ENCODE data around the gene CPVL.

The CPVL gene

GRCh38 chr7:28988091-28988490 is 158.2 kb downstream of the CPVL start:
- no peaks in the 10 kb centered on the region for H3K36me3 ChIP-seq (ENCODE audit: control insufficient read depth, low read length)
- TF ChIP-seq CTCF (IDR thresholded peaks at IDR 0.05; ENCODE audit: low read depth, low read length, poor library complexity, severe bottlenecking) (no peak), EZH2phosphoT487 (IDR thresholded peaks at IDR 0.05; ENCODE audit: borderline replicate concordance, low read length) (no peak)
- H3K4me2 ChIP-seq (ENCODE audit: low read length): no peak overlapping the region
- no peak overlapping the region for H3K27ac ChIP-seq (ENCODE audit: low read depth, low read length)
- H4K20me1 ChIP-seq (ENCODE audit: control insufficient read depth, insufficient read depth, low read depth, low read length): no peaks in the 10 kb centered on the region
- H3K79me2 ChIP-seq (ENCODE audit: control insufficient read depth, low read length): no peaks in the 10 kb centered on the region
- no peaks in the 10 kb centered on the region for H3K4me1 ChIP-seq (ENCODE audit: control insufficient read depth, low read length)
- H3K9me3 ChIP-seq (ENCODE audit: control insufficient read depth, insufficient read depth, low read length): no peaks in the 10 kb centered on the region
- H3F3A ChIP-seq (ENCODE audit: control insufficient read depth, insufficient read depth): no peaks in the 10 kb centered on the region
- H3K9me2 ChIP-seq (replicated peaks; ENCODE audit: control insufficient read depth, low read length): no peaks in the 10 kb centered on the region
- no peak overlapping the region for H3K4me3 ChIP-seq (ENCODE audit: low read length)
- no peaks in the 10 kb centered on the region for H3K27me3 ChIP-seq (ENCODE audit: control insufficient read depth, low read length)

GRCh38 chr7:28986765-28987110 is 159.6 kb downstream of the CPVL start:
- H4K20me1 ChIP-seq (ENCODE audit: control insufficient read depth, insufficient read depth, low read depth, low read length): no peaks in the 10 kb centered on the region
- no peaks in the 10 kb centered on the region for H3K4me1 ChIP-seq (ENCODE audit: control insufficient read depth, low read length)
- H3K27me3 ChIP-seq (ENCODE audit: control insufficient read depth, low read length): no peaks in the 10 kb centered on the region

GRCh38 chr7:28986028-28986764 is 160.1 kb downstream of the CPVL start:
- no peaks in the 10 kb centered on the region for H3K4me1 ChIP-seq (ENCODE audit: control insufficient read depth, low read length)
- no peak overlapping the region for H3K27ac ChIP-seq (ENCODE audit: low read depth, low read length)
- H3K4me3 ChIP-seq (ENCODE audit: low read length): no peak overlapping the region
- TF ChIP-seq EZH2phosphoT487 (IDR thresholded peaks at IDR 0.05; ENCODE audit: borderline replicate concordance, low read length) (no peak), CTCF (IDR thresholded peaks at IDR 0.05; ENCODE audit: low read depth, low read length, poor library complexity, severe bottlenecking) (no peak)
- H3F3A ChIP-seq (ENCODE audit: control insufficient read depth, insufficient read depth): no peaks in the 10 kb centered on the region
- no peaks in the 10 kb centered on the region for H3K79me2 ChIP-seq (ENCODE audit: control insufficient read depth, low read length)
- H3K27me3 ChIP-seq (ENCODE audit: control insufficient read depth, low read length): no peaks in the 10 kb centered on the region
- H3K36me3 ChIP-seq (ENCODE audit: control insufficient read depth, low read length): no peaks in the 10 kb centered on the region
- H4K20me1 ChIP-seq (ENCODE audit: control insufficient read depth, insufficient read depth, low read depth, low read length): no peaks in the 10 kb centered on the region
- no peaks in the 10 kb centered on the region for H3K9me2 ChIP-seq (replicated peaks; ENCODE audit: control insufficient read depth, low read length)
- H3K9me3 ChIP-seq (ENCODE audit: control insufficient read depth, insufficient read depth, low read length): no peaks in the 10 kb centered on the region
- H3K4me2 ChIP-seq (ENCODE audit: low read length): no peak overlapping the region

More at GRCh38 chr7:28986765-28987110, 159.6 kb downstream of the CPVL start:
- TF ChIP-seq CTCF (IDR thresholded peaks at IDR 0.05; ENCODE audit: low read depth, low read length, poor library complexity, severe bottlenecking) (no peak), EZH2phosphoT487 (IDR thresholded peaks at IDR 0.05; ENCODE audit: borderline replicate concordance, low read length) (no peak)
- H3F3A ChIP-seq (ENCODE audit: control insufficient read depth, insufficient read depth): no peaks in the 10 kb centered on the region
- H3K27ac ChIP-seq (ENCODE audit: low read depth, low read length): no peak overlapping the region
- no peaks in the 10 kb centered on the region for H3K9me2 ChIP-seq (replicated peaks; ENCODE audit: control insufficient read depth, low read length)
- no peak overlapping the region for H3K4me3 ChIP-seq (ENCODE audit: low read length)
- no peak overlapping the region for H3K4me2 ChIP-seq (ENCODE audit: low read length)
- no peaks in the 10 kb centered on the region for H3K9me3 ChIP-seq (ENCODE audit: control insufficient read depth, insufficient read depth, low read length)
- no peaks in the 10 kb centered on the region for H3K79me2 ChIP-seq (ENCODE audit: control insufficient read depth, low read length)
- H3K36me3 ChIP-seq (ENCODE audit: control insufficient read depth, low read length): no peaks in the 10 kb centered on the region
